Ovary (tissue), 9 donors: Measurements from ENCODE around the gene EDAR. TPM values are rescaled to one million over a fixed set of nuclear protein-coding genes. Genes with fewer than 3 reads are reported as not detected.

Source experiments
- DNase-seq, 5 donors: peaks; one replicate each; pipeline ENCODE4 v3.0.0-alpha.2; 2019 to 2020
- H3K27ac ChIP-seq, 2 donors: fragments of 200-600 bp; one replicate each; pipeline versions ENCODE4 v1.5.1 to v1.8.0; 2019 to 2022
- H3K27me3 ChIP-seq: fragments of 200-600 bp; one replicate; pipeline ENCODE4 v1.8.0; 2022
- H3K36me3 ChIP-seq: fragments of 200-600 bp; sonication (generic); one replicate; pipeline ENCODE4 v1.5.1; 2019
- H3K4me1 ChIP-seq: one replicate; pipeline ENCODE4 v1.8.1; 2013; ENCODE audit warnings: mild to moderate bottlenecking, moderate library complexity; ENCODE audit not compliant: insufficient read depth
- H3K4me3 ChIP-seq: fragments of 200-600 bp; sonication (generic); one replicate; pipeline ENCODE4 v1.5.1; 2017
- H3K9me3 ChIP-seq, 2 donors: fragments of 200-600 bp in 1 of 2; sonication (generic) in 1 of 2; one replicate each; pipeline versions ENCODE4 v1.5.1 to v1.8.1; 2013 to 2019; ENCODE audit warnings: mild to moderate bottlenecking in 1 of 2, moderate library complexity in 1 of 2
- EP300 ChIP-seq: sonication (generic); formaldehyde crosslinking; IDR thresholded peaks from one replicate; pipeline ENCODE4 v1.6.1; 2017; ENCODE audit warnings: antibody characterized with exemption
- POLR2A ChIP-seq: fragments of 450-650 bp; IDR thresholded peaks from one replicate; pipeline ENCODE4 v1.6.1; 2017; ENCODE audit warnings: antibody characterized with exemption, mild to moderate bottlenecking, moderate library complexity
- WGBS, 3 donors: extraction: QIAGEN DNeasy Blood & Tissue Kit in 1 of 3; methylation state at CpG; one replicate each; pipeline versions ENCODE4 v1.1.5 to v1.1.7; 2013 to 2017; 5-methylcytosine and 5-hydroxymethylcytosine counted together
- intact Hi-C, 4 donors: fragments of 100-400 bp; cut with DNase I; formaldehyde crosslinking; loops; one replicate each; pipeline versions ENCODE4 v1.11.0 to v1.15.1; 2022 to 2023
- polyA plus RNA-seq, 2 donors: library from polyadenylated mRNA; stranded (reverse); fragments of 200-250 nt in 1 of 2; fragments of 350-450 nt in 1 of 2; fragmentation: Illumina TruSeq in 1 of 2; extraction: RNeasy Lipid Tissue Mini Kit (QIAGEN cat#74804) in 1 of 2; gene quantifications; one replicate each; pipeline ENCODE4 v1.2.3, GENCODE V29; 2013 to 2014
- total RNA-seq, 7 donors: library from RNA; depleted of rRNA in 2 of 7; stranded (reverse); fragments of >200 nt in 2 of 7; fragmentation: NEBNext Ultra II Directional in 3 of 7; extraction: Animal tissue kit (Norgen Biotek cat#: 25700) in 3 of 7; gene quantifications; one replicate each; pipeline versions ENCODE4 v1.1.0 to v1.2.4, GENCODE V29; 2016 to 2023
- TF ChIP-seq, protein P1 (sequence below), 3 donors: fragments of 450-650 bp in 2 of 3; fragments of 200-600 bp in 1 of 3; IDR thresholded peaks; one replicate each; pipeline versions ENCODE4 v1.5.1 to v1.8.0; 2016 to 2022; ENCODE audit warnings: antibody characterized with exemption in 3 of 3, mild to moderate bottlenecking in 1 of 3
- donor health status: DM: no; HTN: no; CAD: no; lungs with moderate emphysema.
- donor health status: DM: no; HTN: no; CAD: no.
- donor health status: Bipolar disorder and iron deficiency.
- donor health status: DM: yes; HTN: yes; CAD: no.
- donor health status: DM: no; HTN: no; CAD: no.
- donor health status: DM: yes; HTN: yes; CAD: no.

EDAR gene
- total and polyA plus RNA-seq, 9 donors, result 0.11 to 0.13 (median 0.11) TPM; not detected in 6

DNA sequence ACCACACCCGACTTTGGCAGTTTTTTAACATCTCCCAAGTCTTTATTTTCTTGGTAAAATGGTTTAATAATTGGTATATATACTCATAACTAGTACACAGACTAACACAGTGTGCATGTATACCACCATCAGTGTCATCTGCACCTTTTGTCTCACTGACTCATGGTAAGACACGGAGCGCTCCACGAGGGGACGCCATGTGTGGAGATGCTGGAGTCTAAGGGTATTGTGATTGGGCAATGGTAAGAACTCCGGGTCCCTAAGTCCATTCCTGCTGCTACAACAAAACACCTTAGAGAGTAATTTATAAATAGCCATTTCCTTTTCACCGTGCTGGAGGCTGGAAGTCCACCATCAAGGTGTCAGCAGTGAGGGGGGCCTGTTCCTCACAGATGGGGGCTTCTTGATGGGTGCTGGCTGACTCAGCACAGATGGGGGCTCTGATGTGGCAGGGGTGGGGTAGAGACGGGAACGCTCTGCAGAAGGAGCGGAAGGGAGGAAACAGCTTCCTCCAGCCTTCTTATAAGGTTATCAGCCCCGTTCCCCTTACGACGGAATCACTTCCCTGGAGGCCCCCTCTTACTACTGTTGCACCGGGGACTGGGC, 42.0 kb upstream of the EDAR start:
- H3K4me3 ChIP-seq, result peak overlapping the region; percentile 42
- TF ChIP-seq, protein P1, sequence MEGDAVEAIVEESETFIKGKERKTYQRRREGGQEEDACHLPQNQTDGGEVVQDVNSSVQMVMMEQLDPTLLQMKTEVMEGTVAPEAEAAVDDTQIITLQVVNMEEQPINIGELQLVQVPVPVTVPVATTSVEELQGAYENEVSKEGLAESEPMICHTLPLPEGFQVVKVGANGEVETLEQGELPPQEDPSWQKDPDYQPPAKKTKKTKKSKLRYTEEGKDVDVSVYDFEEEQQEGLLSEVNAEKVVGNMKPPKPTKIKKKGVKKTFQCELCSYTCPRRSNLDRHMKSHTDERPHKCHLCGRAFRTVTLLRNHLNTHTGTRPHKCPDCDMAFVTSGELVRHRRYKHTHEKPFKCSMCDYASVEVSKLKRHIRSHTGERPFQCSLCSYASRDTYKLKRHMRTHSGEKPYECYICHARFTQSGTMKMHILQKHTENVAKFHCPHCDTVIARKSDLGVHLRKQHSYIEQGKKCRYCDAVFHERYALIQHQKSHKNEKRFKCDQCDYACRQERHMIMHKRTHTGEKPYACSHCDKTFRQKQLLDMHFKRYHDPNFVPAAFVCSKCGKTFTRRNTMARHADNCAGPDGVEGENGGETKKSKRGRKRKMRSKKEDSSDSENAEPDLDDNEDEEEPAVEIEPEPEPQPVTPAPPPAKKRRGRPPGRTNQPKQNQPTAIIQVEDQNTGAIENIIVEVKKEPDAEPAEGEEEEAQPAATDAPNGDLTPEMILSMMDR (IDR thresholded peaks at IDR 0.05), result no peak
- no peak for TF ChIP-seq EP300
- TF ChIP-seq POLR2A, result no peak
- intact Hi-C loops, result no loop called here
- DNase-seq, result no peak
- 47 to 48% (median 47%) methylated on average over 14 of the region's 14 CpGs for WGBS, 3 donors
- no peaks in the 10 kb centered on the region for H3K36me3 ChIP-seq
- H3K27me3 ChIP-seq, result no peaks in the 10 kb centered on the region
- no peak overlapping the region for H3K27ac ChIP-seq
- H3K9me3 ChIP-seq, result no peaks in the 10 kb centered on the region
- peaks cover 1% of the 10 kb centered on the region for H3K4me1 ChIP-seq

GRCh38 chr2:109029490-109030201, 40.6 kb upstream of the EDAR start:
- TF ChIP-seq, protein P1 (IDR thresholded peaks at IDR 0.05), result no peak
- TF ChIP-seq POLR2A (no peak), EP300 (no peak)
- H3K27ac ChIP-seq, result no peak overlapping the region
- H3K9me3 ChIP-seq, result no peaks in the 10 kb centered on the region
- H3K27me3 ChIP-seq, result no peaks in the 10 kb centered on the region
- H3K36me3 ChIP-seq, result no peaks in the 10 kb centered on the region
- no peak overlapping the region for H3K4me3 ChIP-seq
- peaks cover 1% of the 10 kb centered on the region for H3K4me1 ChIP-seq
- WGBS, 3 donors, result 55 to 65% (median 58%) methylated on average over 6 of the region's 6 CpGs
- DNase-seq, result no peak
- intact Hi-C loops, result no loop called here

DNA sequence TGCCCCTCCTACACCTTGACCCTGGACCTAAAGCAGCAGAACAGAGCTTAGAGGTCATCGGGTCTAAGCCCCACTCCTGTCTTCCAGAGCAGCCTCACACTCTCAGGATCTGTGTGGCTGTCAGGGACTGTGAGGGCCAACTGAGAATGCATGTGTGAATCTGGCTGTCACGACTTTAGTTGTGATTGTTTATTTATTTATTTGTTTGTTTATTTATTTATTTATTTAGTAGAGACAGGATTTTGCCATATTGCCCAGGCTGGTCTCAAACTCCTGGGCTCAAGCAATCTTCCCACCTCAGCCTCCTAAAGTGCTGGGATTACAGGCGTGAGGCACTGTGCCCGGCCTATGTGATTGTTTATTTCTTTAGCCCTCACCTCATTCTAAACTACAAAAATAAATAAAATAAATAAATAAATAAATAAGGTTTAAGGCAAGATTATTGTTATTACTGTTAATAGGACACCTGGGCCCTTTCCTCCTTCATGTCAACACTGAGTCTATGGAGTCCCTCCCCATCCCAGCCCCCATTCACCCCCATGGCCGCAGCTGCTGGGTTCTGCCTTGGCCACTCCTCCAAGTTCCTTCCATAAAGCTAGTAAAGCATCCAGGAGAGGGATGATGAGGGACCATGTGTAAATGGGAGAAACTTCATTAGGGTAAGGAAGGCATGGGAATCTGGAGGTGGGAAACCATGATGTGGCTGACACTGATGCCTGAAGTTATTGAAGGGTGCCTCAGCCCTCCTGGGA, 39.9 kb upstream of the EDAR start:
- H3K4me1 ChIP-seq, result peaks cover 1% of the 10 kb centered on the region
- no peak for DNase-seq
- no peaks in the 10 kb centered on the region for H3K36me3 ChIP-seq
- WGBS, 3 donors, result 79 to 82% (median 81%) methylated on average over 5 of the region's 5 CpGs
- H3K27ac ChIP-seq, result no peak overlapping the region
- no peak overlapping the region for H3K4me3 ChIP-seq
- H3K9me3 ChIP-seq, result no peaks in the 10 kb centered on the region
- no peaks in the 10 kb centered on the region for H3K27me3 ChIP-seq
- TF ChIP-seq EP300 (no peak), POLR2A (no peak)
- TF ChIP-seq, protein P1 (IDR thresholded peaks at IDR 0.05), result no peak
- intact Hi-C loops, result no loop called here

DNA sequence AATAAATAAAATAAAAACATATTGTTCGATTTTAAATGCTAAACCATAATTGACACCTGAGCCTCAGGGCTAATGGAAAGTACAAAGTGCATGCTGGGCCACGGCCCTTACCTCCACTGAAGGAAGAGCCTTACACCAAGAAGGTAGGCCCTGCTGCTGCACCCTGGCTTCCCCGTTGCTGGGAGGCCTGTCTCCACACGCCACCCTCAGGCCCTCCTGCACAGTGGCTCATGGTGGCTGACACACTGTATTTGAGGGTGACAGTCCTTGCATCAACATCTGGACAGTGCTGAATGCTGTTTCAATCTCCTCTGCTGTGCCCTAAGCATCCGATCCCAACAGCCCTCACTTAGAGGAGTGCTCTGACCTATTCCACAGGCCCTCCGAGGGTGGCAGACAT, 39.3 kb upstream of the EDAR start:
- no peak for DNase-seq
- no peaks in the 10 kb centered on the region for H3K27me3 ChIP-seq
- no peak for TF ChIP-seq EP300
- TF ChIP-seq POLR2A, result no peak
- TF ChIP-seq, protein P1 (IDR thresholded peaks at IDR 0.05), result no peak
- no peaks in the 10 kb centered on the region for H3K36me3 ChIP-seq
- 86 to 95% (median 93%) methylated on average over 6 of the region's 6 CpGs for WGBS, 3 donors
- H3K27ac ChIP-seq, result no peak overlapping the region
- peaks cover 1% of the 10 kb centered on the region for H3K4me1 ChIP-seq
- H3K4me3 ChIP-seq, result no peak overlapping the region
- no peaks in the 10 kb centered on the region for H3K9me3 ChIP-seq
- intact Hi-C loops, result no loop called here
